Epithelial cell of proximal tubule (primary cell): ENCODE data around the gene CST9. TPM values are rescaled to one million over a fixed set of nuclear protein-coding genes. Genes with fewer than 3 reads are reported as not detected.

Source experiments
- DNase-seq: peaks from one replicate; pipeline ENCODE4 v3.0.0-alpha.2; 2011; ENCODE audit warnings: low read depth
- H3K4me3 ChIP-seq: 2 replicates; pipeline ENCODE4 v1.5.1; 2011; ENCODE audit warnings: low read depth, mild to moderate bottlenecking, low read length
- CTCF ChIP-seq: conservative IDR thresholded peaks from 2 replicates; pipeline ENCODE4 v1.5.1; 2012; ENCODE audit warnings: low read depth, mild to moderate bottlenecking, low read length
- total RNA-seq: library from RNA; depleted of rRNA; stranded (reverse); fragments of >200 nt; gene quantifications from 2 replicates; pipeline ENCODE4 v1.2.3, GENCODE V29; 2015

CST9 gene
- total RNA-seq, 1 donor from 2014 or later, result not detected

GRCh38 chr20:23641936-23642751, 36.4 kb upstream of the CST9 start:
- no peak for TF ChIP-seq CTCF
- peak; percentile 91 for DNase-seq
- no peak overlapping the region for H3K4me3 ChIP-seq

GRCh38 chr20:23640671-23641667, 35.3 kb upstream of the CST9 start:
- no peak for TF ChIP-seq CTCF
- no peak for DNase-seq
- H3K4me3 ChIP-seq, result no peak overlapping the region

- no peak for TF ChIP-seq CTCF
- no peak for DNase-seq
- no peak overlapping the region for H3K4me3 ChIP-seq
Measured at GRCh38 chr20:23640018-23640601, 34.4 kb upstream of the CST9 start.

- TF ChIP-seq CTCF, result no peak
- DNase-seq, result no peak
- no peak overlapping the region for H3K4me3 ChIP-seq
Measured at GRCh38 chr20:23639490-23639958, 33.8 kb upstream of the CST9 start.

- H3K4me3 ChIP-seq, result no peak overlapping the region
- no peak for TF ChIP-seq CTCF
- DNase-seq, result no peak
Measured at GRCh38 chr20:23638309-23638708, 32.6 kb upstream of the CST9 start.

- TF ChIP-seq CTCF, result no peak
- no peak for DNase-seq
- H3K4me3 ChIP-seq, result peak within 1 kb of the TSS; percentile 74
Measured at GRCh38 chr20:23637282-23638221, 31.8 kb upstream of the CST9 start, which contains the start of gene CST3. TSS of gene CST3 (minus strand) at chr20:23637955. CDS start at chr20:23637862, 93 bp downstream.
